Spleen (tissue), 13 donors: ENCODE results near the gene ERICH6B. TPM values are rescaled to one million over a fixed set of nuclear protein-coding genes. Genes with fewer than 3 reads are reported as not detected.
"Not testable (repeated sequence)": the region's sequence is repeated elsewhere in the genome, so short reads cannot be mapped to it uniquely, and the experiment has no call there.

Source experiments
- DNase-seq: peaks from one replicate; pipeline ENCODE4 v3.0.0-alpha.2; 2020
- H3K27ac ChIP-seq, 8 donors: fragments of 200-600 bp; sonication (generic) in 7 of 8; 1 replicate in 4 of 8; 2 replicates in 4 of 8; pipeline versions ENCODE4 v1.5.0 to v1.8.0; 2016 to 2021; ENCODE audit warnings: inconsistent platforms in 4 of 8, mild to moderate bottlenecking in 4 of 8, moderate library complexity in 1 of 8
- H3K27me3 ChIP-seq, 7 donors: fragments of 200-600 bp; sonication (generic) in 6 of 7; replicated peaks in 1 of 7; 1 replicate in 4 of 7; 2 replicates in 3 of 7; pipeline versions ENCODE4 v1.5.0 to v1.8.0; 2016 to 2021; ENCODE audit warnings: inconsistent platforms in 3 of 7, mild to moderate bottlenecking in 1 of 7
- H3K36me3 ChIP-seq, 6 donors: fragments of 200-600 bp; sonication (generic) in 5 of 6; 1 replicate in 4 of 6; 2 replicates in 2 of 6; pipeline versions ENCODE4 v1.5.0 to v1.8.0; 2016 to 2021; ENCODE audit warnings: inconsistent platforms in 2 of 6
- H3K4me1 ChIP-seq, 6 donors: fragments of 200-600 bp; sonication (generic) in 5 of 6; 1 replicate in 3 of 6; 2 replicates in 3 of 6; pipeline versions ENCODE4 v1.5.0 to v1.8.0; 2016 to 2021; ENCODE audit warnings: inconsistent platforms in 3 of 6
- H3K4me3 ChIP-seq, 8 donors: fragments of 200-600 bp; sonication (generic) in 7 of 8; 1 replicate in 4 of 8; 2 replicates in 4 of 8; pipeline versions ENCODE4 v1.5.0 to v1.8.0; 2016 to 2021; ENCODE audit warnings: inconsistent platforms in 4 of 8, mild to moderate bottlenecking in 4 of 8, moderate library complexity in 2 of 8
- H3K9me3 ChIP-seq, 8 donors: fragments of 200-600 bp; sonication (generic) in 7 of 8; 1 replicate in 4 of 8; 2 replicates in 4 of 8; pipeline versions ENCODE4 v1.5.0 to v1.8.0; 2016 to 2021; ENCODE audit warnings: inconsistent platforms in 4 of 8
- CTCF ChIP-seq, 11 experiments: fragments of 200-600 bp in 7 of 11; fragments of 450-650 bp in 4 of 11; sonication (generic) in 4 of 11; IDR thresholded peaks in 8 of 11; conservative IDR thresholded peaks in 3 of 11; 1 replicate in 7 of 11; 2 replicates in 4 of 11; pipeline versions ENCODE4 v1.4.0 to v1.8.0; 2016 to 2021; ENCODE audit warnings: antibody characterized with exemption in 11 of 11, inconsistent platforms in 4 of 11, mild to moderate bottlenecking in 1 of 11
- POLR2A ChIP-seq, 3 donors: fragments of 450-650 bp; IDR thresholded peaks; one replicate each; pipeline ENCODE4 v1.5.1; 2017; ENCODE audit warnings: antibody characterized with exemption in 3 of 3, mild to moderate bottlenecking in 1 of 3
- POLR2AphosphoS5 ChIP-seq, 3 donors: sonication (generic); formaldehyde crosslinking; IDR thresholded peaks; one replicate each; pipeline ENCODE4 v1.5.1; 2017; ENCODE audit warnings: antibody characterized with exemption in 3 of 3
- whole genome bisulfite sequencing, 5 donors: extraction: QIAGEN DNeasy Blood & Tissue Kit in 3 of 5; methylation state at CpG; one replicate each; pipeline versions ENCODE4 v1.1.5 to v1.1.7; 2013 to 2018; 5-methylcytosine and 5-hydroxymethylcytosine counted together
- intact Hi-C: fragments of 100-400 bp; cut with DNase I; formaldehyde crosslinking; loops from one replicate; pipeline ENCODE4 v1.15.0; 2023; ENCODE audit warnings: low total_unique reads
- long read RNA-seq, 2 donors: transcript quantifications; one replicate each; lab custom pipeline, GENCODE V29; 2026
- polyA plus RNA-seq, 3 donors: library from polyadenylated mRNA; stranded (reverse); fragments of 200-250 nt; gene quantifications; one replicate each; pipeline ENCODE4 v1.2.1, GENCODE V29; 2013
- total RNA-seq, 7 donors: library from RNA; depleted of rRNA in 3 of 7; stranded (reverse); fragments of >200 nt in 3 of 7; fragmentation: NEBNext Ultra II Directional in 4 of 7; extraction: Animal tissue kit (Norgen Biotek cat#: 25700) in 4 of 7; gene quantifications; one replicate each; pipeline versions ENCODE4 v1.1.0 to v1.2.1, GENCODE V29; 2016 to 2021
- donor health status: healthy with polysubstance abuse.
- donor health status: DM: no; HTN: no; CAD: no; lungs with moderate emphysema.
- donor health status: DM: no; HTN: no; CAD: no.
- donor health status: Bipolar disorder and iron deficiency.
- donor health status: healthy.
- donor health status: DM: no; HTN: no; CAD: no.
- donor health status: DM: yes; HTN: yes; CAD: no.

Gene ERICH6B
- total RNA-seq (not detected), polyA plus RNA-seq (not detected)
- long read RNA-seq, donor 1, result 0 reads
- long read RNA-seq, donor 2, result 0 reads

GRCh38 chr13:45615501-45616101, at the start of gene ERICH6B:
TSS of gene ERICH6B (minus strand) at chr13:45615739. CDS start at chr13:45597005, 18,734 bp downstream.
- intact Hi-C loops, result no loop called here
- Histone ChIP-seq H3K4me3 (peak within 1 kb of the TSS in 1 of 8 donors; percentile 19), H3K4me1 (peaks cover 0 to 10% (median 4%) of the 10 kb centered on the region in 6 donors), H3K9me3 (no peaks in the 10 kb centered on the region), H3K36me3 (no peaks in the 10 kb centered on the region), H3K27me3 (peaks cover 0 to 43% (median 0%) of the 10 kb centered on the region in 7 donors), H3K27ac (no peak within 1 kb of the TSS)
- DNase-seq, result no peak
- TF ChIP-seq POLR2A (IDR thresholded peaks at IDR 0.05) (no peak), CTCF (IDR thresholded peaks at IDR 0.05 in 8 of 11, conservative IDR thresholded peaks at IDR 0.05 in 3 of 11) (no peak), POLR2AphosphoS5 (IDR thresholded peaks at IDR 0.05) (no peak)
- 5 to 17% (median 7%) methylated on average over 26 to 27 of the region's 27 CpGs for WGBS, 5 donors

GRCh38 chr13:45662903-45663302, 47.4 kb upstream of the ERICH6B start:
- WGBS, 5 donors, result 96 to 100% (median 100%) methylated on average over 1 of the region's 1 CpG
- H3K9me3 ChIP-seq, H3K36me3 ChIP-seq, intact Hi-C loops, H3K4me3 ChIP-seq, H3K4me1 ChIP-seq, DNase-seq, H3K27me3 ChIP-seq, H3K27ac ChIP-seq: not testable (repeated sequence)

- intact Hi-C loops, result no loop called here
- TF ChIP-seq POLR2AphosphoS5 (IDR thresholded peaks at IDR 0.05) (no peak), CTCF (IDR thresholded peaks at IDR 0.05 in 8 of 11, conservative IDR thresholded peaks at IDR 0.05 in 3 of 11) (no peak), POLR2A (IDR thresholded peaks at IDR 0.05) (no peak)
- Histone ChIP-seq H3K27ac (no peak overlapping the region), H3K4me3 (no peak overlapping the region), H3K36me3 (no peaks in the 10 kb centered on the region), H3K4me1 (no peaks in the 10 kb centered on the region), H3K27me3 (no peaks in the 10 kb centered on the region), H3K9me3 (peaks cover 0 to 13% (median 0%) of the 10 kb centered on the region in 8 donors)
- 65 to 75% (median 69%) methylated on average over 1 of the region's 1 CpG for WGBS, 5 donors
- DNase-seq, result no peak
These were observed 46.6 kb upstream of the ERICH6B start for GRCh38 chr13:45662162-45662561.

GRCh38 chr13:45660458-45660857, 44.9 kb upstream of the ERICH6B start:
- 0 to 16% (median 13%) methylated on average over 1 of the region's 1 CpG for WGBS, 5 donors
- H3K4me1 ChIP-seq, intact Hi-C loops, H3K36me3 ChIP-seq, H3K4me3 ChIP-seq, DNase-seq, H3K27ac ChIP-seq, H3K27me3 ChIP-seq: not testable (repeated sequence)
- peaks cover 0 to 13% (median 0%) of the 10 kb centered on the region in 8 donors for H3K9me3 ChIP-seq

- intact Hi-C loops, result no loop called here
- no peak for DNase-seq
- peaks cover 0 to 8% (median 0%) of the 10 kb centered on the region in 8 donors for H3K9me3 ChIP-seq
- H3K4me1 ChIP-seq, result no peaks in the 10 kb centered on the region
- no peaks in the 10 kb centered on the region for H3K36me3 ChIP-seq
- H3K27me3 ChIP-seq, result no peaks in the 10 kb centered on the region
- no peak overlapping the region for H3K27ac ChIP-seq
- TF ChIP-seq POLR2AphosphoS5 (IDR thresholded peaks at IDR 0.05) (no peak), CTCF (IDR thresholded peaks at IDR 0.05 in 8 of 11, conservative IDR thresholded peaks at IDR 0.05 in 3 of 11) (no peak), POLR2A (IDR thresholded peaks at IDR 0.05) (no peak)
- 78 to 92% (median 83%) methylated on average over 3 of the region's 3 CpGs for WGBS, 5 donors
- H3K4me3 ChIP-seq, result no peak overlapping the region
These were observed 44.0 kb upstream of the ERICH6B start for GRCh38 chr13:45659536-45659935.
